ENCODE results near the gene DDX6. TPM values are rescaled to one million over a fixed set of nuclear protein-coding genes. Genes with fewer than 3 reads are reported as not detected.

DDX6 gene
- total and polyA plus RNA-seq, 4 donors: 19.9 to 209 (median 61.7) TPM

- H3K36me3 ChIP-seq (ENCODE audit: control insufficient read depth in 4 of 4, insufficient read depth in 4 of 4, low read length in 4 of 4): peaks cover 0 to 1% (median 0%) of the 10 kb centered on the region in 4 donors
- no peaks in the 10 kb centered on the region for H3K4me1 ChIP-seq (ENCODE audit: control insufficient read depth in 5 of 5, insufficient read depth in 5 of 5, low read length in 5 of 5)
- no peak for TF ChIP-seq CTCF (IDR thresholded peaks at IDR 0.05; ENCODE audit: control extremely low read depth, extremely low read depth)
- DNase-seq (no peak), ATAC-seq (ENCODE audit: insufficient read depth, low FRiP score) (no peak)
- no peak overlapping the region for H3K4me3 ChIP-seq
- no peaks in the 10 kb centered on the region for H3K9me3 ChIP-seq (ENCODE audit: control insufficient read depth in 4 of 4, insufficient read depth in 3 of 4, low read length in 3 of 4)
- no peak overlapping the region for H3K9ac ChIP-seq (ENCODE audit: insufficient read depth in 1 of 2, low read length in 2 of 2)
- H3K27me3 ChIP-seq (ENCODE audit: control insufficient read depth in 3 of 3, insufficient read depth in 3 of 3, low read length in 2 of 3): no peaks in the 10 kb centered on the region
- 90 to 94% methylated on average over 7 of the region's 7 CpGs for whole genome bisulfite sequencing, 2 donors
- no peak overlapping the region for H3K27ac ChIP-seq (ENCODE audit: low read depth in 1 of 2, low read length in 1 of 2)
Observed at GRCh38 chr11:118706546-118706825, 84.5 kb downstream of the DDX6 start.

GRCh38 chr11:118705791-118706545, 85.0 kb downstream of the DDX6 start:
- no peaks in the 10 kb centered on the region for H3K27me3 ChIP-seq (ENCODE audit: control insufficient read depth in 3 of 3, insufficient read depth in 3 of 3, low read length in 2 of 3)
- DNase-seq: no peak
- no peak overlapping the region for H3K27ac ChIP-seq (ENCODE audit: low read depth in 1 of 2, low read length in 1 of 2)
- H3K9me3 ChIP-seq (ENCODE audit: control insufficient read depth in 4 of 4, insufficient read depth in 3 of 4, low read length in 3 of 4): no peaks in the 10 kb centered on the region
- no peak overlapping the region for H3K9ac ChIP-seq (ENCODE audit: insufficient read depth in 1 of 2, low read length in 2 of 2)
- 43 to 61% methylated on average over 12 of the region's 12 CpGs for WGBS, 2 donors
- no peak for TF ChIP-seq CTCF (IDR thresholded peaks at IDR 0.05; ENCODE audit: control extremely low read depth, extremely low read depth)
- H3K4me1 ChIP-seq (ENCODE audit: control insufficient read depth in 5 of 5, insufficient read depth in 5 of 5, low read length in 5 of 5): no peaks in the 10 kb centered on the region
- H3K36me3 ChIP-seq (ENCODE audit: control insufficient read depth in 4 of 4, insufficient read depth in 4 of 4, low read length in 4 of 4): peaks cover 0 to 1% (median 0%) of the 10 kb centered on the region in 4 donors
- H3K4me3 ChIP-seq: no peak overlapping the region
- no peak for ATAC-seq (ENCODE audit: insufficient read depth, low FRiP score)

- Histone ChIP-seq H3K36me3 (ENCODE audit: control insufficient read depth in 4 of 4, insufficient read depth in 4 of 4, low read length in 4 of 4) (no peaks in the 10 kb centered on the region), H3K9me3 (ENCODE audit: control insufficient read depth in 4 of 4, insufficient read depth in 3 of 4, low read length in 3 of 4) (peaks cover 0 to 2% (median 0%) of the 10 kb centered on the region in 4 donors), H3K9ac (ENCODE audit: insufficient read depth in 1 of 2, low read length in 2 of 2) (no peak overlapping the region), H3K4me1 (ENCODE audit: control insufficient read depth in 5 of 5, insufficient read depth in 5 of 5, low read length in 5 of 5) (no peaks in the 10 kb centered on the region), H3K4me3 (no peak overlapping the region), H3K27me3 (ENCODE audit: control insufficient read depth in 3 of 3, insufficient read depth in 3 of 3, low read length in 2 of 3) (no peaks in the 10 kb centered on the region), H3K27ac (ENCODE audit: low read depth in 1 of 2, low read length in 1 of 2) (no peak overlapping the region)
- WGBS, 2 donors: 36 to 53% methylated on average over 15 of the region's 15 CpGs
- ATAC-seq (ENCODE audit: insufficient read depth, low FRiP score): no peak
- no peak for DNase-seq
- TF ChIP-seq CTCF (IDR thresholded peaks at IDR 0.05; ENCODE audit: control extremely low read depth, extremely low read depth): no peak
Observed at GRCh38 chr11:118705111-118705741, 85.7 kb downstream of the DDX6 start.
